Measurements from ENCODE around the gene SIGLEC8.

DNA sequence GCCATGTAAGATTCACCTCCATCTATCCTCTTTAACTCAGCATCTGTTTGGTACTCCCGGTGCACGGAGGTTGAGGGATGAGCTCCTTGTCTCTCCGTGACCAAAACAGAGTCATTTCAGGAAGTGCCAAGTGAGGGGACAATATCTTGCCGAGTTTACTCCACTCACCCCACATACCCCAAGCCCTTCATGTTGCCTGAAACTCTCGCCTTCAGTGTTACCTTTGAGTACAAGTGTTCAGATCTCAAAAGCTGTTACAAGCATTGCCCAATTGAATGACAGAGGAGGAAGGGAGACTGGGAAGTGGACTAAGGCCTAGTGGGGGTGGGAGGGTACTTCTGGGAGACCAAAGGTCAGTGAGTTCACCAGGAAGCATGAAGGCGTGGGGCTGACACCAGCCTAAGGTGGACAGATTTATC lies 49.4 kb upstream of the SIGLEC8 start:
- TF ChIP-seq CTCF (conservative IDR thresholded peaks at IDR 0.05; ENCODE audit: low read depth, low read length): no peak
- no peak for TF ChIP-seq EZH2 (IDR thresholded peaks at IDR 0.05; ENCODE audit: low read length, unreplicated experiment)

All from PC-3 (cell line).